H1 (cell line): ENCODE measurements around the gene SLC8A1. TPM values are rescaled to one million over a fixed set of nuclear protein-coding genes. Genes with fewer than 3 reads are reported as not detected.

Source experiments
- CTCF ChIA-PET: fragments of 300-600 bp; sonication (Branson Sonifier 250); formaldehyde crosslinking; loops from one replicate; lab custom pipeline; 2021; ENCODE audit not compliant: partially characterized antibody; lab: Charles Lee
- POLR2A ChIA-PET: fragments of 300-600 bp; sonication (Branson Sonifier 250); formaldehyde crosslinking; loops from one replicate; lab custom pipeline; 2021; ENCODE audit warnings: inconsistent platforms; ENCODE audit not compliant: partially characterized antibody; lab: Charles Lee
- DNase-seq, 2 experiments: peaks; one replicate each; pipeline versions ENCODE4 v3.0.0 to v3.0.0-alpha.2; 2010 to 2022; ENCODE audit warnings: low spot score in 2 of 2, low read depth in 1 of 2, mixed read lengths in 1 of 2
- FAIRE-seq: peaks from 2 replicates; lab custom pipeline; 2011; peaks lifted over from hg19 to GRCh38; lab: Jason Lieb, UNC
- H2AFZ ChIP-seq: 2 replicates; pipeline ENCODE4 v1.8.1; 2012; ENCODE audit warnings: low read length, inconsistent platforms
- H2AK5ac ChIP-seq: 2 replicates; pipeline ENCODE4 v1.6.1; 2013; ENCODE audit warnings: low read depth, low read length
- H2BK120ac ChIP-seq: replicated peaks from 2 replicates; pipeline ENCODE3; 2013; ENCODE audit warnings: low read depth, low read length, inconsistent platforms
- H2BK12ac ChIP-seq: 2 replicates; pipeline ENCODE4 v1.6.1; 2013; ENCODE audit warnings: low read depth, low read length
- H2BK15ac ChIP-seq: 2 replicates; pipeline ENCODE4 v1.6.1; 2013; ENCODE audit warnings: low read length
- H2BK20ac ChIP-seq: 2 replicates; pipeline ENCODE4 v1.6.1; 2013; ENCODE audit warnings: low read length
- H2BK5ac ChIP-seq: 2 replicates; pipeline ENCODE4 v1.6.1; 2013; ENCODE audit warnings: low read depth, low read length
- H3K14ac ChIP-seq: 2 replicates; pipeline ENCODE4 v1.6.1; 2013; ENCODE audit warnings: inconsistent platforms; ENCODE audit not compliant: insufficient read length
- H3K18ac ChIP-seq: 2 replicates; pipeline ENCODE4 v1.6.1; 2013; ENCODE audit warnings: low read length; ENCODE audit errors: extremely low read depth
- H3K23ac ChIP-seq: 2 replicates; pipeline ENCODE4 v1.6.1; 2013; ENCODE audit warnings: inconsistent platforms; ENCODE audit not compliant: insufficient read length
- H3K23me2 ChIP-seq: 2 replicates; pipeline ENCODE4 v1.6.1; 2013; ENCODE audit warnings: low read depth, low read length
- H3K27ac ChIP-seq: 2 replicates; pipeline ENCODE4 v1.6.1; 2011; ENCODE audit warnings: low read depth, low read length, inconsistent platforms
- H3K27me3 ChIP-seq, 4 experiments: replicated peaks in 1 of 4; 1 replicate in 1 of 4; 2 replicates in 3 of 4; pipeline versions ENCODE4 v1.6.1 to v1.8.1; 2011 to 2013; ENCODE audit warnings: low read length in 3 of 4, mild to moderate bottlenecking in 3 of 4, inconsistent platforms in 2 of 4, mixed read lengths in 2 of 4, moderate library complexity in 1 of 4; ENCODE audit not compliant: control insufficient read depth in 3 of 4, insufficient read depth in 3 of 4; ENCODE audit errors: extremely low read depth in 1 of 4
- H3K36me3 ChIP-seq, 4 experiments: 2 replicates each; pipeline versions ENCODE4 v1.6.1 to v1.8.1; 2011 to 2013; ENCODE audit warnings: mild to moderate bottlenecking in 4 of 4, low read length in 3 of 4, moderate library complexity in 2 of 4, control low read depth in 1 of 4, inconsistent platforms in 1 of 4; ENCODE audit not compliant: insufficient read depth in 4 of 4, control insufficient read depth in 2 of 4
- H3K4ac ChIP-seq: replicated peaks from 2 replicates; pipeline ENCODE3; 2013; ENCODE audit warnings: low read length, low read depth, mixed read lengths, inconsistent platforms; ENCODE audit not compliant: insufficient read length
- H3K4me1 ChIP-seq, 4 experiments: replicated peaks in 1 of 4; 1 replicate in 1 of 4; 2 replicates in 3 of 4; pipeline versions ENCODE4 v1.6.1 to v1.8.1; 2011 to 2013; ENCODE audit warnings: low read length in 3 of 4, inconsistent platforms in 2 of 4, mixed read lengths in 1 of 4; ENCODE audit not compliant: insufficient read depth in 4 of 4, control insufficient read depth in 3 of 4
- H3K4me2 ChIP-seq, 2 experiments: 2 replicates each; pipeline versions ENCODE4 v1.6.1 to v1.8.1; 2011 to 2013; ENCODE audit warnings: low read depth in 2 of 2, low read length in 2 of 2, control low read depth in 1 of 2, inconsistent platforms in 1 of 2, mild to moderate bottlenecking in 1 of 2; ENCODE audit not compliant: insufficient read depth in 1 of 2
- H3K4me3 ChIP-seq, 4 experiments: fragments of 200-600, 300-600 bp in 1 of 4; sonication (generic), shearing (Covaris generic), sonication (Bioruptor Twin) in 1 of 4; 2 replicates each; pipeline versions ENCODE4 v1.5.1 to v1.8.1; 2011 to 2016; ENCODE audit warnings: low read length in 4 of 4, low read depth in 3 of 4, control low read depth in 2 of 4, inconsistent platforms in 2 of 4, mild to moderate bottlenecking in 2 of 4, mixed read lengths in 1 of 4, moderate library complexity in 1 of 4; ENCODE audit not compliant: insufficient read depth in 2 of 4; ENCODE audit errors: extremely low read depth in 1 of 4
- H3K56ac ChIP-seq: replicated peaks from 2 replicates; pipeline ENCODE3; 2013; ENCODE audit warnings: low read depth, mild to moderate bottlenecking, mixed read lengths, low read length, inconsistent platforms; ENCODE audit not compliant: insufficient read length
- H3K79me1 ChIP-seq: 2 replicates; pipeline ENCODE4 v1.6.1; 2013; ENCODE audit warnings: low read depth, low read length, control low read depth
- H3K79me2 ChIP-seq, 2 experiments: 2 replicates each; pipeline versions ENCODE4 v1.6.1 to v1.8.1; 2012 to 2013; ENCODE audit warnings: low read length in 2 of 2, mild to moderate bottlenecking in 2 of 2, inconsistent platforms in 1 of 2; ENCODE audit not compliant: insufficient read depth in 2 of 2, control insufficient read depth in 1 of 2
- H3K9ac ChIP-seq, 4 experiments: replicated peaks in 1 of 4; 1 replicate in 1 of 4; 2 replicates in 3 of 4; pipeline versions ENCODE4 v1.6.1 to v1.8.1; 2011 to 2013; ENCODE audit warnings: low read depth in 3 of 4, low read length in 3 of 4, control low read depth in 2 of 4, mild to moderate bottlenecking in 2 of 4, moderate library complexity in 2 of 4, inconsistent platforms in 1 of 4; ENCODE audit errors: extremely low read depth in 1 of 4
- H3K9me3 ChIP-seq, 2 experiments: 2 replicates each; pipeline versions ENCODE4 v1.6.1 to v1.8.1; 2012 to 2013; ENCODE audit warnings: mild to moderate bottlenecking in 2 of 2, moderate library complexity in 2 of 2, control low read depth in 1 of 2, inconsistent platforms in 1 of 2, low read depth in 1 of 2, low read length in 1 of 2, mixed read lengths in 1 of 2; ENCODE audit not compliant: insufficient read depth in 2 of 2
- H4K20me1 ChIP-seq, 2 experiments: replicated peaks in 1 of 2; 2 replicates each; pipeline versions ENCODE3 to v1.8.1; 2011 to 2013; ENCODE audit warnings: inconsistent platforms in 2 of 2, low read length in 2 of 2, mild to moderate bottlenecking in 1 of 2; ENCODE audit not compliant: insufficient read depth in 2 of 2, control insufficient read depth in 1 of 2
- H4K5ac ChIP-seq: 2 replicates; pipeline ENCODE4 v1.6.1; 2013; ENCODE audit warnings: low read length, low read depth, mixed read lengths, inconsistent platforms; ENCODE audit not compliant: insufficient read length
- H4K8ac ChIP-seq: 2 replicates; pipeline ENCODE4 v1.8.0; 2013; ENCODE audit warnings: mild to moderate bottlenecking, moderate library complexity, low read length, inconsistent platforms; ENCODE audit not compliant: insufficient read depth; ENCODE audit errors: extremely low read depth
- H4K91ac ChIP-seq: replicated peaks from 2 replicates; pipeline ENCODE3; 2013; ENCODE audit warnings: low read length, mixed read lengths, inconsistent platforms; ENCODE audit not compliant: insufficient read length
- KDM1A ChIP-seq: fragments of 200-600, 300-600 bp; sonication (generic); IDR thresholded peaks from 2 replicates; pipeline ENCODE4 v1.7.1; 2016; ENCODE audit warnings: mild to moderate bottlenecking, low read length, borderline replicate concordance
- SRF ChIP-seq: IDR thresholded peaks from 2 replicates; pipeline ENCODE4 v1.6.1; 2011; ENCODE audit warnings: mild to moderate bottlenecking, low read depth, low read length, moderate library complexity
- WGBS, 2 experiments: shearing (Covaris generic) in 1 of 2; methylation state at CpG; one replicate each; pipeline versions ENCODE4 v1.1.6 to v1.1.7; 2013 to 2015; ENCODE audit warnings: low lambda C conversion rate in 2 of 2, mixed read lengths in 2 of 2, inconsistent platforms in 1 of 2, low coverage in 1 of 2, missing lambda C conversion rate in 1 of 2; ENCODE audit not compliant: insufficient replicate concordance in 2 of 2, insufficient coverage in 1 of 2, insufficient read length in 1 of 2; ENCODE audit errors: extremely low coverage in 1 of 2, missing lambda C conversion rate in 1 of 2; 5-methylcytosine and 5-hydroxymethylcytosine counted together
- polyA plus RNA-seq, 7 experiments: library from polyadenylated mRNA; depleted of rRNA in 3 of 7; stranded (reverse) in 5 of 7; unstranded in 2 of 7; fragments of >200 nt in 5 of 7; fragments of 200-250 nt in 2 of 7; gene quantifications; 1 replicate in 5 of 7; 2 replicates in 1 of 7; 4 replicates in 1 of 7; pipeline versions ENCODE4 v1.2.1 to v1.2.3, GENCODE V29; 2011 to 2013; ENCODE audit warnings: missing spikeins in 2 of 7, mixed read lengths in 2 of 7
- total RNA-seq: library from RNA; stranded (reverse); fragmentation: NEBNext Ultra II Directional; extraction: Animal tissue kit (Norgen Biotek cat#: 25700); gene quantifications from 2 replicates; pipeline ENCODE4 v1.2.1, GENCODE V29; 2021

The SLC8A1 gene
- total and polyA plus RNA-seq, 2 of the 8 experiments (the other 6 are each of a cell fraction or from before 2014, with no cell fraction given): 0.68 to 3.6 TPM

DNA sequence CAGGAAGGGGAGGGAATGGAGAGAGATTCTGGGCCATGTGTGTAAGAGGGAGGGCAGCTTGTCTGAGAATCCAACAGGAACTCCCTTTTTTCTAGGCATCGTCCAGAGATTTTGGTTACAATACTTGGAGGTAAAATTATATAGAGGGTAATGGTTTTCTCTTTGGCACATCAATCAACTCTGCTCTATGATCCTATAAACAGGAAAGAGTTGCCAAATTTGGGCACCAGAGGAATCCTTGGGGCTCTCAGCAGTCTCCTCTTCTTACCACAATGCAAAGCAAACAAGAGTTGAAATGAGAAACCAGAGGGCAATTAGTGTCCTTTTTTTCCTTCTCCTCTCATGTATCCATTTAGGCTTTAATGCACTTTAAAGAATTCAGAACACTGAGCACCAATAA lies 243.4 kb downstream of the SLC8A1 start:
- no peaks in the 10 kb centered on the region for H3K79me1 ChIP-seq
- H3K14ac ChIP-seq: no peak overlapping the region
- DNase-seq: no peak
- TF ChIP-seq SRF: peak; percentile 58; the same call in 1 of the 2 replicates
- TF ChIP-seq KDM1A: no peak
- H3K9me3 ChIP-seq: no peaks in the 10 kb centered on the region
- H3K4ac ChIP-seq: no peak overlapping the region
- H3K4me2 ChIP-seq: no peak overlapping the region
- H2BK20ac ChIP-seq: no peak overlapping the region
- H4K20me1 ChIP-seq: no peaks in the 10 kb centered on the region
- no peak overlapping the region for H2BK12ac ChIP-seq
- 86% methylated on average over 1 of the region's 1 CpG; no CpG with 5 or more reads in 1 of the 2 experiments for WGBS, 2 experiments
- no peak overlapping the region for H3K18ac ChIP-seq
- H3K23me2 ChIP-seq: no peaks in the 10 kb centered on the region
- no peak overlapping the region for H2BK5ac ChIP-seq
- no peak overlapping the region for H3K9ac ChIP-seq
- no peak for FAIRE-seq
- no peak overlapping the region for H2BK120ac ChIP-seq
- no peak overlapping the region for H4K8ac ChIP-seq
- POLR2A ChIA-PET: no interaction called here
- H3K23ac ChIP-seq: no peak overlapping the region
- H3K27me3 ChIP-seq: no peaks in the 10 kb centered on the region
- CTCF ChIA-PET: interaction anchor here (1.8 kb wide), 1 partner anchor 36 kb away, joined by 7 read pairs; no protein-coding TSS in a partner anchor
- H2AFZ ChIP-seq: no peak overlapping the region
- H4K91ac ChIP-seq: no peak overlapping the region
- H3K27ac ChIP-seq: no peak overlapping the region
- no peak overlapping the region for H4K5ac ChIP-seq
- no peaks in the 10 kb centered on the region for H3K79me2 ChIP-seq
- peaks cover 0 to 8% (median 3%) of the 10 kb centered on the region in 4 experiments; a peak in 3 of 7 replicates for H3K4me1 ChIP-seq
- no peak overlapping the region for H3K56ac ChIP-seq
- H2BK15ac ChIP-seq: no peak overlapping the region
- no peaks in the 10 kb centered on the region; a peak in 1 of 8 replicates for H3K36me3 ChIP-seq
- no peak overlapping the region for H2AK5ac ChIP-seq
- H3K4me3 ChIP-seq: no peak overlapping the region
